NOMO-1 treated with DMSO at 0.1 percent for 48 hours (cell line): ENCODE measurements around the gene KANK2.
"Not testable (repeated sequence)": the region's sequence is repeated elsewhere in the genome, so short reads cannot be mapped to it uniquely, and the experiment has no call there.

Experiments used
- DNase-seq: peaks from one replicate; lab custom pipeline; 2025; ENCODE audit not compliant: unreplicated experiment; lab: John Stamatoyannopoulos, UW

KANK2 gene

GRCh38 chr19:11198769-11199424 is 1.6 kb upstream of the KANK2 start:
- DNase-seq = no peak

GRCh38 chr19:11198175-11198534 is 810 bp upstream of the KANK2 start:
- DNase-seq = no peak

GRCh38 chr19:11196406-11197287 is 698 bp downstream of the KANK2 start:
- DNase-seq = no peak

- no peak for DNase-seq
Measured at GRCh38 chr19:11195681-11196080, 1.7 kb downstream of the KANK2 start.

GRCh38 chr19:11194656-11195558 is 2.4 kb downstream of the KANK2 start:
- no peak for DNase-seq

- no peak for DNase-seq
Measured at GRCh38 chr19:11194173-11194572, 3.2 kb downstream of the KANK2 start.

GRCh38 chr19:11192957-11193939 is 4.1 kb downstream of the KANK2 start:
- DNase-seq = no peak

- DNase-seq = no peak
Measured at GRCh38 chr19:11191934-11192333, 5.4 kb downstream of the KANK2 start.

- no peak for DNase-seq
Measured at GRCh38 chr19:11191273-11191755, 6.0 kb downstream of the KANK2 start.

GRCh38 chr19:11190501-11190900 is 6.8 kb downstream of the KANK2 start:
- no peak for DNase-seq

GRCh38 chr19:11187441-11187840 is 9.9 kb downstream of the KANK2 start:
- DNase-seq = no peak

GRCh38 chr19:11182994-11183393 is 14.4 kb downstream of the KANK2 start:
- no peak for DNase-seq

GRCh38 chr19:11181488-11181887 is 15.9 kb downstream of the KANK2 start:
- DNase-seq = no peak

GRCh38 chr19:11180975-11181374 is 16.4 kb downstream of the KANK2 start:
- not testable (repeated sequence) for DNase-seq

GRCh38 chr19:11180346-11180745 is 17.0 kb downstream of the KANK2 start:
- no peak for DNase-seq

- no peak for DNase-seq
Measured at GRCh38 chr19:11179716-11180297, 17.5 kb downstream of the KANK2 start.

- DNase-seq = not testable (repeated sequence)
Measured at GRCh38 chr19:11179145-11179465, 18.2 kb downstream of the KANK2 start.

- DNase-seq = no peak
Measured at GRCh38 chr19:11177592-11177991, 19.8 kb downstream of the KANK2 start.

- no peak for DNase-seq
Measured at GRCh38 chr19:11176466-11177193, 20.7 kb downstream of the KANK2 start.
